ENCODE data around the gene KIAA1217.

DNA sequence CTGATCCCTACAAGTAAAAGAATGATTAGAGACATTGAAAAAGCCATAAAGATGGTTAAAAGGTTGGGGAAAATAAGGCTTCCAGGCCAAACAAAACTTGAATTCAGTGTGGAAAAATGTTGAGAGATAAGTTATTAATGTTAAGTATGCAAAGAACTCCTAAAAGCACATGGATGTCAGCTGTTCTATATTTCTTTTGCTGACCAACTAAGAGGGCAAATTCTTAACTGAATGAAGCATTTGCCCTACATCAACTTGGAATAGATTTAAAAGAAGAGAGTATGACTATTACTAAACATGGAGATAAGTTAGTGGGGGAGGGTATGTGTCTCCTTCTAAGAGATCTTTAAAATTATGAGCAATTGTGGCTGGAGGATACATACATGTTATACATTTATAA is 124.8 kb downstream of the KIAA1217 start:
- TF ChIP-seq, protein P1, sequence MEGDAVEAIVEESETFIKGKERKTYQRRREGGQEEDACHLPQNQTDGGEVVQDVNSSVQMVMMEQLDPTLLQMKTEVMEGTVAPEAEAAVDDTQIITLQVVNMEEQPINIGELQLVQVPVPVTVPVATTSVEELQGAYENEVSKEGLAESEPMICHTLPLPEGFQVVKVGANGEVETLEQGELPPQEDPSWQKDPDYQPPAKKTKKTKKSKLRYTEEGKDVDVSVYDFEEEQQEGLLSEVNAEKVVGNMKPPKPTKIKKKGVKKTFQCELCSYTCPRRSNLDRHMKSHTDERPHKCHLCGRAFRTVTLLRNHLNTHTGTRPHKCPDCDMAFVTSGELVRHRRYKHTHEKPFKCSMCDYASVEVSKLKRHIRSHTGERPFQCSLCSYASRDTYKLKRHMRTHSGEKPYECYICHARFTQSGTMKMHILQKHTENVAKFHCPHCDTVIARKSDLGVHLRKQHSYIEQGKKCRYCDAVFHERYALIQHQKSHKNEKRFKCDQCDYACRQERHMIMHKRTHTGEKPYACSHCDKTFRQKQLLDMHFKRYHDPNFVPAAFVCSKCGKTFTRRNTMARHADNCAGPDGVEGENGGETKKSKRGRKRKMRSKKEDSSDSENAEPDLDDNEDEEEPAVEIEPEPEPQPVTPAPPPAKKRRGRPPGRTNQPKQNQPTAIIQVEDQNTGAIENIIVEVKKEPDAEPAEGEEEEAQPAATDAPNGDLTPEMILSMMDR (IDR thresholded peaks at IDR 0.05): no peak
- TF ChIP-seq ESRRA (IDR thresholded peaks at IDR 0.05; ENCODE audit: borderline replicate concordance, low read length) (no peak), CHD4 (IDR thresholded peaks at IDR 0.05; ENCODE audit: borderline replicate concordance) (no peak), BHLHE40 (IDR thresholded peaks at IDR 0.05; ENCODE audit: low read depth, low read length) (no peak), JUNB (IDR thresholded peaks at IDR 0.05) (no peak), POLR2AphosphoS2 (conservative IDR thresholded peaks at IDR 0.05; ENCODE audit: low read length) (no peak)
- TF ChIP-seq, protein P2, sequence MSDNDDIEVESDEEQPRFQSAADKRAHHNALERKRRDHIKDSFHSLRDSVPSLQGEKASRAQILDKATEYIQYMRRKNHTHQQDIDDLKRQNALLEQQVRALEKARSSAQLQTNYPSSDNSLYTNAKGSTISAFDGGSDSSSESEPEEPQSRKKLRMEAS (IDR thresholded peaks at IDR 0.05): no peak
- TF ChIP-seq, protein P3, sequence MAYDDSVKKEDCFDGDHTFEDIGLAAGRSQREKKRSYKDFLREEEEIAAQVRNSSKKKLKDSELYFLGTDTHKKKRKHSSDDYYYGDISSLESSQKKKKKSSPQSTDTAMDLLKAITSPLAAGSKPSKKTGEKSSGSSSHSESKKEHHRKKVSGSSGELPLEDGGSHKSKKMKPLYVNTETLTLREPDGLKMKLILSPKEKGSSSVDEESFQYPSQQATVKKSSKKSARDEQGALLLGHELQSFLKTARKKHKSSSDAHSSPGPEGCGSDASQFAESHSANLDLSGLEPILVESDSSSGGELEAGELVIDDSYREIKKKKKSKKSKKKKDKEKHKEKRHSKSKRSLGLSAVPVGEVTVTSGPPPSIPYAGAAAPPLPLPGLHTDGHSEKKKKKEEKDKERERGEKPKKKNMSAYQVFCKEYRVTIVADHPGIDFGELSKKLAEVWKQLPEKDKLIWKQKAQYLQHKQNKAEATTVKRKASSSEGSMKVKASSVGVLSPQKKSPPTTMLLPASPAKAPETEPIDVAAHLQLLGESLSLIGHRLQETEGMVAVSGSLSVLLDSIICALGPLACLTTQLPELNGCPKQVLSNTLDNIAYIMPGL (CRISPR knock-in tag; IDR thresholded peaks at IDR 0.05; ENCODE audit: borderline replicate concordance): no peak
